Activated CD4-positive, alpha-beta T cell treated with anti-CD3 and anti-CD28 coated beads, Interleukin-2, Interleukin-4, amounts not matched to agents 100 ng/mL and 50 ng/mL, durations not matched to agents 16 hours and 8 hours (primary cell): ENCODE data around the gene AVEN.
"Not testable (repeated sequence)": the region's sequence is repeated elsewhere in the genome, so short reads cannot be mapped to it uniquely, and the experiment has no call there.

Source experiments
- DNase-seq: peaks from one replicate; pipeline ENCODE4 v3.0.0-alpha.2; 2020; ENCODE audit warnings: low spot score

Gene AVEN

GRCh38 chr15:34039790-34040113 is 748 bp upstream of the AVEN start:
- no peak for DNase-seq

GRCh38 chr15:34038023-34038870 is 757 bp downstream of the AVEN start:
- DNase-seq = peak; percentile 64

- no peak for DNase-seq
These were observed 6.8 kb downstream of the AVEN start for GRCh38 chr15:34031987-34032760.

DNA sequence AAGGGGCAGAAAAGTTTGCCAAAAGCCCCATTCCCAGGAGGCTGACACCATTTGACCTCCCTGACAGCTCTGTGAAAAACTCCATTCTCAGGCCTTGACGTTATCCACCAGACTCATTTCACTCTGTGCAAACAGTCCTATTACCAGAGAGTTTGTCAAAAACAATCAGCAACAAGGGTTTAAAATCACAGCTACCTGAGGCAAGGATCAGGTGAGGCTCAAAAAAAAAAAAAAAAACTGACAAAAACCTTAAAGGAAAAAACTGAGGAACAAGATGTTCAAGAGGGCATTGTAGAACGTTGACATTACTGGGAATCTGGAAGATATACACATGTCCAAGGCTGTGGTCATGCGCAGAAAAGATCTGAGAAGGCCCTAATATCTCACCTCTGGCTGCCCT is 11.4 kb downstream of the AVEN start:
- no peak for DNase-seq

- DNase-seq = no peak
These were observed 13.8 kb downstream of the AVEN start for GRCh38 chr15:34025252-34025651.

DNA sequence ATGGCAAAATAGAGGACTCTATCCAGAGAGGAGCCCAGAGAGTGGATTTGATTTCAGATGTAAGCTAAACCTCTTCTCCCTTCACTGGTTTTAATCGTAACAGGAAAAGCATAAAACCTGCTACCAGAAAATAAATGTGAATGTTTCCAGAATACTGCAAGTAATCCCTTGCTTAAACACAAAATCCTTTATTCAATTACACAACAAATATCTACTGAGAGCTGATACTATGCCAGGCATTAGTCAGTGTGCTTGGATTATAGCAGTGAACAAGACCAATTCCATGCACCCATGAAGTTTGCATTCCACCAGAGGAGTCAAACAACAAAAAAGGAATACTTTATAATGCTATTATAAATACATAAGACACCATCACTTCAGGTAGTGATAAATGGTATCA is 15.1 kb downstream of the AVEN start:
- DNase-seq = no peak

- no peak for DNase-seq
These were observed 19.5 kb downstream of the AVEN start for GRCh38 chr15:34019369-34019990.

GRCh38 chr15:34018738-34019137 is 20.3 kb downstream of the AVEN start:
- not testable (repeated sequence) for DNase-seq

GRCh38 chr15:34018021-34018645 is 20.9 kb downstream of the AVEN start:
- peak; percentile 54 for DNase-seq

DNA sequence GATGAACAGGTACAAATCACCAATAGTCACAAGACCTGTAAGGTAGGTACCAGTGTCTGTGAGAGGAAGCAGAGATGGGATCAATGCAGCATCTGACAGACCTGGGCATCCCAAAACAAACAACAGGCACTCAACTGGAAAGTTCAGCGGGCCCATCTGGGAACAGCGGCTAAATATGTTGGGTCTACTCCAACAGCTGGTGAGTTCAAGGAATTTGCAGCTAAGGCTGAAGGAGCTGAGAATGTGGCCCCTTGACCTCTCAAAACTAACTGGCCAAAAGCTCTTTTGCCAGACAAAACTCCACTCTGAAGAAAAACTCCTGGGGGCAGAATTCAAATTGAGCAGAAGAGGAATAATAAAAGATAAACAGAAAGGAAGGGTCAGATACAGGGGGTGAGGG is 24.4 kb downstream of the AVEN start:
- DNase-seq = no peak

DNA sequence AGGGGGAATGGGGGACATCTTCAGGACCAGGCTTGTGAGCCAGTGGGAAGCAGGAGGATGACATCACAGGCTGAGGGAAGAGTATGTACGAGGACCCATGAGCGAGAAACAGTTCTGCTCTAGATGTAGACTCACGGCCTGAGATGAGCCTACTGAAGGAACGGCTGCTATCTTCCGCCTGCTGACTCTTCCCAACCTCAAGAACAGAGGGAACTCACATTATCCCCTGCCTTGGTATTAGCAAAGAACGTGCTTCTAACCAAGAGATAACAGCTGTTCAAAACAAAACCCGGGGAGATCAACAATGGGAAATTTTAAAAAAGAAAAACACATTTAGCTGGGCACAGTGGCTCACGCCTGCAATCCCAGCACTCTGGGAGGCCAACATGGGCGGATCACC is 25.3 kb downstream of the AVEN start:
- no peak for DNase-seq

DNA sequence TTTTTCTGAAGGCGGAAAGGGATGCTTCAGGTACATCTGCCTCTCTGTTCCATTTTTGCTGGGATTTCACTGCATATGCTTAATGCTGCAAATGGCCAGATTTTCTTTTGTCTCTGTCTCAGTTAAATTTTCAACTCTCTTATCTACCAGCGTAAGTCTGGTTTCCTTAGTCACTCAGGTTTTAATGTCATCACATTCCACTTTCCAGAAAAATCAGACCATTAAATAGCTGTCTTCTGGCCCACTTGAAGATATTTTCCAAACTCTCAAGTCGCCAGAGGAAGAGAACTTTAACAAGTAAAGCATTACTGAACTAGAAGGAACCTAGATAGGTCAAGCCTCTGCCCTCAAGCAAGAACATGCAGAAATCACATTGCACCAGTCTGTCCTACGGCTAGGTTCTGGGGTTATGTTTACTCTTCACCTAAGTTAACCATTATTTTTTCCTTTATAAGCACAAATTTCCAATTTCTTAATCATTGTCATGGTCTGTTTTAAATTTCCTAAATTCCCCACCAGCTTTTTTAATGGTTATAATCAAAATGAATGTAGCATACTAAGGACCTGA is 26.5 kb downstream of the AVEN start:
- no peak for DNase-seq

DNA sequence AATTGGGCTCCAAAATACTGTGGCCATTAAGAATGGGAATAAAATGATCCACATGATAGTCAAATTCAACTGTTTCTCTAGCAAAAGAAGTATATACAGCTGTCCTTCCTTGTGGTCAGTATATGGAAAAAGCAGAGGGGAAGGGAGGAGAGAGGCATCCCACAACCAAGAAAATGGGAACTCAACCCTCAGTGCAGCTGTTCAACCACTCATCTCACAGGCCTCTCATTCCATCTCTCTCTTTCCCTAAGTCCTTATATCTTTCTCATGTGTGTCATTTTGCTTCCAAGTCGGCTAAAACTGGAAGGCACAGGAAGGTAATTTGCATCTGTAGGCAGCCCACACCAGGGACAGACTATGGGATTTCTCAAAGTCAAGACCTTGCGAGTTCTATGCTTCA is 27.5 kb downstream of the AVEN start:
- DNase-seq = no peak

DNA sequence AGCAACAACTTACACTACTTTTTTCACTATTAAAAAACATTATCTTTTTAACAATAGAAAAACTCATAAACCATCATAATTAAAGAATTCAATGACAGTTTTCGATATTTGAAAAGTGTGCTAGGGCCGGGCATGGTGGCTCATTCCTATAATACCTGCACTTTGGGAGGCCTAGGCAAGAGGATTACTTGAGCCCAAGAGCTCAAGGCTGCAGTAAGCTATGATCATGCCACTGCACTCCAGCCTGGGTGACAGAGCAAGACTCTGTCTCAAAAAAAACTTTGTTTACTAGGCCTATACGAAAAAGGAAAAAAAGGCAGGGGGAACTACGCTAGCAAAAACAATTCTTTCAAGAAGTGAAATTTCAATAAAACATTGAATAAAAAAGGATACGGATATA is 28.1 kb downstream of the AVEN start:
- DNase-seq = no peak

DNA sequence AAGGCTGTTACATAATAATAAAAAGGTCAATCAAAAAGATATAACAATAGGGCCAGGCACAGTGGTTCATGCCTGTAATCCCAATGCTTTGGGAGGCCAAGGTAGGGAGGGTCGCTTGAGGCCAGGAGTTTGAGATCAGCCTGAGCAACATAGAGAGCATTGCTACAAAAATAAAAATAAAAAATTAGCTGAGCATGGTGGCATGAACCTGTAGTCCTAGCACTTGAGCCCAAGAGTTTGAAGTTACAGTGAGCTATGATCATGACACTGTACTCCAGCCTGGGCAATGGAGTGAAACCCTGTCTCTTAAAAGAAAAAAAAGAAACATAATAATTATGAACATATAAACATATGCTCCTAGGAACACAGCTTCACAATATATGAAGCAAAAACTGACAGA is 29.3 kb downstream of the AVEN start:
- DNase-seq = no peak

GRCh38 chr15:34006381-34006780 is 32.6 kb downstream of the AVEN start:
- DNase-seq = no peak

DNA sequence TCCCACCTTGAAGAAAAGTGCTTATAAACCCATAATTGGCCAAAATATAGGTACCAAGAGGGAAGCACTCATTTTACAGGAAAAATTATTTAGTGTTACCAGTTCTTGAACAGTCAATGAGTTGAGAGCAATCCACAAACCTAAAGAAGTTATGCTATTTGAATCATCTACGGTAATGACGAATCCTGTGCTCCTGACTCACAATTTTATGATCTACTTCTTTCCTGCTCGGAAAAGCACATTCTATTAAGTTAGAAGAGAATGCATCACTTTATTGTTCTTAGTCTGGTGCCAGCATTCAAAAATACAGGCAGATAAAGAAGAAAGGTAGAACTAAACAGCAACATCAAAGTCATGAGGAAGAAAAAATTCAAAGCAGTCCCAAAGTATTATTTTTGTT is 37.5 kb downstream of the AVEN start:
- no peak for DNase-seq

DNA sequence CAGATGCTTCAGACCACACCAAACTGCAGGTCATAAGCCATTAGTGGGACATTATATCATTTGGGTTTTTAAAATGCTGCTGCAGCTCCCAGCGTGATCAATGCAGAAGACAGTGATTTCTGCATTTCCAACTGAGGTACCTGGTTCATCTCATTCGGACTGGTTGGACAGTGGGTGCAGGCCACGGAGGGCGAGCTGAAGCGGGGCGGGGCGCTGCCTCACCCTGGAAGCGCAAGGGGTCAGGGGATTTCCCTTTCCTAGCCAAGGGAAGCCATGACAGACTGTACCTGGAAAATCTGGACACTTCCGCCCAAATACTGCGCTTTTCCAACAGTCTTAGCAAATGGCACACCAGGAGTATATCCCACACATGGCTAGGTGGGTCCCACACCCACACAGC is 43.3 kb downstream of the AVEN start:
- not testable (repeated sequence) for DNase-seq

DNA sequence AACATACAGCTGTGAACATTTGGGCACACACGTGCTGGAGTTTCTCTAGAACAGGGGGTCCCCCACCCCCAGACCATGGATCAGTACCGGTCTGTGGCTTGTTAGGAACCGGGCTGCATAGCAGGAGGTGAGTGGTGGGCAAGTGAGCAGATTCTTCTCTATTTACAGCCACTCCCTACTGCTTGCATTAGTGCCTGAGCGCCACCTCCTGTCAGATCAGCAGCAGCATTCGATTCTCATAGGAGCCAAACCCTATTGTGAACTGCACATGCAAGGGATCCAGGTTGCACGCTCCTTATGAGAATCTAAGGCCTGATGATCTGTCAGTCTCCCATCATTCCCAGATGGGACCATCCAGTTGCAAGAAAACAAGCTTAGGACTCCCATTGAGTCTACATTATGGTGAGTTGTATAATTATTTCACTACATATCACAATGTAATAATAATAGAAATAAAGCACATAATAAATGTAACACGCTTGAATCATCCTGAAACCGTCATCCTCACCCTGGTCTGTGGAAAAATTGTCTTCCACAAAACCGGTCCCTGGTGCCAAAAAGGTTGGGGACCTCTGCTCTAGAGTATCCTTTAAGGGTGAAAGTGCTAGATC is 44.9 kb downstream of the AVEN start:
- DNase-seq = no peak

- no peak for DNase-seq
These were observed 50.6 kb downstream of the AVEN start for GRCh38 chr15:33988384-33988783.

DNA sequence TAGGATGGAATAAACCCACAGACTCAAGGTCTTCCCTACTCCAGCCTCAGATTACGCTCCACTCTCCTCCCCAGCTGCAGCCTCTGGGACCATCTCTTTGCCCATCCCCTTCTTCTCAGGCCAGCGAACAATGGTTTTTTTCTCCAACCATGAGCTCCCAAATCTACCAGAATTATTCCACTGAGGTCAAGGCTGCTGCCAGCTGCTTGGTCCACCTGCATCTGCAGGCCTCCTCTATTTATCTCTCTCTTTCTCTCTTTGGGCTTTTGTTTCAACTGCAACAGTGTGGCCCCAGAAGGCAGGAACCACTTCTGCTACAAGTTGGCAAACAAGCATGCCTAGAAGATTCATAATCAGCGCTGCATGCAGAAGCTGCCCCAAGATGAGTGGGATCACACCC is 51.6 kb downstream of the AVEN start:
- no peak for DNase-seq

DNA sequence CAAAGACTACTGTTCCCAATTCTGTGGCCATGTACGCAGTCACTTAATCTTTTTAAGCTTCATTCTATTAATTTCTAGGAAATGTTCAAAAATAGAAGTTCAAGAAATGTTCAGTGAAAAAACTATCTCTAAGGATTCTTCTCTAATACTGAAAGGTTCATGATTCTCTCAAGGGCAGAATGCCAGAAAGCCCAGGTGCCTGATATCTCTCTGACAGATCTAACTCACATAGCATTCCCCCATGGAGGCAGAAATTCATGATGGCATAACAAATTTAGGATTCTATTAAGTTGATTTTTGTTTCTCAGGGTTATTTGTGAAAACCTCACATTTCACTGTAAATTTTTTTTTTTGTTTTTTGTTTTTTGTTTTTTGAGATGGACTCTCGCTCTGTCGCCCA is 53.3 kb downstream of the AVEN start:
- no peak for DNase-seq
